HG02678 (cell line): ENCODE results near the gene KRTAP5-4.

Source experiments
- ATAC-seq: cut with Tn5 transposase; IDR thresholded peaks from one replicate; pipeline ENCODE4 v1.9.1; 2021; ENCODE audit warnings: mild to moderate bottlenecking, moderate library complexity; ENCODE audit not compliant: unreplicated experiment

The KRTAP5-4 gene

GRCh38 chr11:1574238-1574932 lies 47.6 kb downstream of the KRTAP5-4 start:
- no peak for ATAC-seq

- ATAC-seq: no peak
Measured at GRCh38 chr11:1573903-1574237, 48.1 kb downstream of the KRTAP5-4 start.

- no peak for ATAC-seq
Measured at GRCh38 chr11:1573077-1573902, 48.6 kb downstream of the KRTAP5-4 start.

- ATAC-seq: peak; percentile 59
Measured at GRCh38 chr11:1572197-1573076, 49.5 kb downstream of the KRTAP5-4 start, which contains the start of gene DUSP8. Gene DUSP8, minus strand, starts transcription at chr11:1572271. Its CDS starts 6,445 bp downstream, at chr11:1565826.

GRCh38 chr11:1571760-1572196 lies 50.2 kb downstream of the KRTAP5-4 start:
- ATAC-seq: peak; percentile 5
